Measurements from ENCODE around the gene COL8A1. TPM values are rescaled to one million over a fixed set of nuclear protein-coding genes. Genes with fewer than 3 reads are reported as not detected.

Gene COL8A1
- total and polyA plus RNA-seq, 9 of the 15 experiments (the other 6 are each of a cell fraction or from before 2014, with no cell fraction given), result 0.07 TPM; not detected in 8

GRCh38 chr3:99846477-99847160 is 208.2 kb downstream of the COL8A1 start (continued):
- TF ChIP-seq FIP1L1 (IDR thresholded peaks at IDR 0.05; ENCODE audit: low read depth, low read length, poor library complexity, severe bottlenecking), result no peak
- TF ChIP-seq L3MBTL2 (IDR thresholded peaks at IDR 0.05), result no peak
- TF ChIP-seq POLR3A (IDR thresholded peaks at IDR 0.05; ENCODE audit: borderline replicate concordance, extremely low read depth, insufficient read depth, insufficient read length), result no peak
- TF ChIP-seq CTBP1 (IDR thresholded peaks at IDR 0.05; ENCODE audit: borderline replicate concordance), result no peak

DNA sequence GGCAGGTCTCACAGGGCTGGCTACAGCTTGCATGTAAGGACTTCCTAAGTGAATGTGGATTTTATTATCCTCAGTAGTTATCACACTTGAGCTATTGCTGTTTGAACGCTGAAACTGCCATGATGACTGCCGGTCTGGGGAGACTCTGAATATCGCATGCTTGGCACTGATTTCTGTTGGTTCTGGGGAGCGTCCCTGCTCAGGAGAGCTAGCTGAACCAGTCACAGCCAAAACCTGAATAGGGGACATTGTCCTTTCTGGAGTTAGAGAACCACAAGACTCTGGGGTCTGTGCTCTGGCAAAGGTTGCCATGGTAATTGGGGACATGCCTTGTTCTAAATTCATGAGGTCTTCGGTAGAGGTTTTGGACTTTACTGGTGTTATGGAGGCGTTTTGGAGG is 210.0 kb downstream of the COL8A1 start:
- in situ Hi-C loops (cut with MboI) (loop anchor here (25.0 kb wide), 2 partner anchors 214 to 764 kb away; partner anchors contain the start of gene ADGRG7), intact Hi-C loops (cut with micrococcal nuclease) (loop anchor here (10.0 kb wide), 1 partner anchor 156 kb away; no protein-coding TSS in a partner anchor)
- Histone ChIP-seq H3K4me2 (ENCODE audit: insufficient read depth, low read length) (no peak overlapping the region), H3K27me3 (ENCODE audit: control insufficient read depth in 2 of 2, insufficient read depth in 2 of 2, low read length in 2 of 2) (no peaks in the 10 kb centered on the region), H3K27ac (ENCODE audit: extremely low read depth, low read depth, low read length) (no peak overlapping the region), H2AFZ (ENCODE audit: low read depth, low read length) (no peak overlapping the region), H3K9me1 (ENCODE audit: control insufficient read depth, insufficient read depth, low read length) (no peaks in the 10 kb centered on the region), H3K9ac (ENCODE audit: insufficient read depth in 1 of 2, low read depth in 2 of 2, low read length in 2 of 2) (no peak overlapping the region), H3K9me3 (replicated peaks; ENCODE audit: control insufficient read depth, insufficient read depth, low read depth, low read length) (no peaks in the 10 kb centered on the region), H3K36me3 (ENCODE audit: control insufficient read depth, insufficient read depth, low read length) (no peaks in the 10 kb centered on the region), H3K79me2 (ENCODE audit: control insufficient read depth, insufficient read depth, low read length) (peaks cover 76% of the 10 kb centered on the region), H4K20me1 (replicated peaks; ENCODE audit: control insufficient read depth, insufficient read depth, low read length) (0 out of 2 replicates have a peak, but pooled peaks cover 4% of the 10 kb centered on the region), H3K4me3 (no peak overlapping the region), H3K4me1 (replicated peaks in 1 of 2; ENCODE audit: control insufficient read depth in 2 of 2, insufficient read depth in 2 of 2, low read length in 2 of 2) (peaks cover 0 to 7% of the 10 kb centered on the region in 2 experiments; a peak in 1 of 5 replicates)
- POLR2A ChIA-PET, result no interaction called here
- BruUV-seq (replicated peaks), result no TSS peak
- 0 out of 2 replicates have a peak, but pooled peaks have one; percentile 28 for TF ChIP-seq RFX1 (IDR thresholded peaks at IDR 0.05)
- TF ChIP-seq, protein P1, sequence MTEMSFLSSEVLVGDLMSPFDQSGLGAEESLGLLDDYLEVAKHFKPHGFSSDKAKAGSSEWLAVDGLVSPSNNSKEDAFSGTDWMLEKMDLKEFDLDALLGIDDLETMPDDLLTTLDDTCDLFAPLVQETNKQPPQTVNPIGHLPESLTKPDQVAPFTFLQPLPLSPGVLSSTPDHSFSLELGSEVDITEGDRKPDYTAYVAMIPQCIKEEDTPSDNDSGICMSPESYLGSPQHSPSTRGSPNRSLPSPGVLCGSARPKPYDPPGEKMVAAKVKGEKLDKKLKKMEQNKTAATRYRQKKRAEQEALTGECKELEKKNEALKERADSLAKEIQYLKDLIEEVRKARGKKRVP (CRISPR knock-in tag; IDR thresholded peaks at IDR 0.05), result no peak
- DNase-seq (ENCODE audit: extremely low read depth in 1 of 4, low spot score in 3 of 4) (no peak), ATAC-seq (no peak), FAIRE-seq (no peak)
- WGBS (ENCODE audit: insufficient coverage, low coverage, missing lambda C conversion rate), result 73% methylated on average over 5 of the region's 6 CpGs
- CTCF ChIA-PET (ENCODE audit: low intra/inter-chr PET ratio), result no interaction called here

Other genes starting within 250 kb of the COL8A1 start
- 39.6 and 46.9 TPM in 2 replicates for gene CMSS1, start 179.3 kb downstream of the COL8A1 start, total RNA-seq (2014; rRNA removed)
- 85.3 and 86.3 TPM in 2 replicates for gene CMSS1, start 179.3 kb downstream of the COL8A1 start, total RNA-seq (2014; rRNA removed; fragmentation: Illumina TruSeq; extraction: Trizol)
- gene CMSS1, start 179.3 kb downstream of the COL8A1 start, total RNA-seq (2015; rRNA removed; fragmentation: Illumina TruSeq; extraction: Trizol), result 55.2 and 62.4 TPM in 2 replicates
- 75.7 and 78.7 TPM in 2 replicates for gene CMSS1, start 179.3 kb downstream of the COL8A1 start, total RNA-seq (2021)
- 40.2 and 56.1 TPM in 2 replicates for gene CMSS1, start 179.3 kb downstream of the COL8A1 start, polyA plus RNA-seq (2011; rRNA removed)
- gene CMSS1, start 179.3 kb downstream of the COL8A1 start, polyA plus RNA-seq (2014; fragmentation: Illumina TruSeq; extraction: Trizol), result 58.4 and 72.3 TPM in 2 replicates
- gene CMSS1, start 179.3 kb downstream of the COL8A1 start, polyA plus RNA-seq (2014; fragmentation: Nextera tagmentation; extraction: Ambion mirVana), result 100 to 1,000 TPM in 1 of 2 experiments, 10 to 100 TPM in 1; 73.0 to 109 TPM
- 50.6 and 63.8 TPM in 2 replicates for gene CMSS1, start 179.3 kb downstream of the COL8A1 start, polyA plus RNA-seq (2014; rRNA removed)